Stimulated activated CD4-positive, alpha-beta T cell treated with anti-CD3 and anti-CD28 coated beads, TNF-alpha, amount 100 ng/mL, for 24 hours (primary cell): ENCODE data around the gene C20orf202.

Source experiments
- DNase-seq, 3 experiments: peaks; one replicate each; pipeline ENCODE4 v3.0.0-alpha.2; 2020; ENCODE audit warnings: low read depth in 3 of 3

Gene C20orf202

GRCh38 chr20:1202762-1203504 lies at the start of gene C20orf202:
Gene C20orf202, plus strand, starts transcription at chr20:1203454. Its CDS starts 132 bp downstream, at chr20:1203586.
- no peak for DNase-seq

GRCh38 chr20:1154226-1154625 lies 49.0 kb upstream of the C20orf202 start:
- no peak for DNase-seq

GRCh38 chr20:1154691-1155090 lies 48.6 kb upstream of the C20orf202 start:
- no peak for DNase-seq

GRCh38 chr20:1155342-1155741 lies 47.9 kb upstream of the C20orf202 start:
- DNase-seq = no peak

- no peak for DNase-seq
Measured at GRCh38 chr20:1160496-1160895, 42.8 kb upstream of the C20orf202 start.

- no peak for DNase-seq
Measured at GRCh38 chr20:1160991-1161390, 42.3 kb upstream of the C20orf202 start.

GRCh38 chr20:1163105-1163504 lies 40.1 kb upstream of the C20orf202 start:
- DNase-seq = no peak

- DNase-seq = no peak
Measured at GRCh38 chr20:1163653-1164052, 39.6 kb upstream of the C20orf202 start.

- DNase-seq = no peak
Measured at GRCh38 chr20:1164871-1165270, 38.4 kb upstream of the C20orf202 start.

- no peak for DNase-seq
Measured at GRCh38 chr20:1165521-1165920, 37.7 kb upstream of the C20orf202 start.

GRCh38 chr20:1165941-1166340 lies 37.3 kb upstream of the C20orf202 start:
- DNase-seq = no peak

- DNase-seq = no peak
Measured at GRCh38 chr20:1166948-1167720, 36.1 kb upstream of the C20orf202 start.

GRCh38 chr20:1169224-1169623 lies 34.0 kb upstream of the C20orf202 start:
- no peak for DNase-seq

- no peak for DNase-seq
Measured at GRCh38 chr20:1171461-1172093, 31.7 kb upstream of the C20orf202 start.

GRCh38 chr20:1173698-1174097 lies 29.6 kb upstream of the C20orf202 start:
- DNase-seq = no peak

GRCh38 chr20:1174787-1175186 lies 28.5 kb upstream of the C20orf202 start:
- no peak for DNase-seq

- no peak for DNase-seq
Measured at GRCh38 chr20:1177680-1178079, 25.6 kb upstream of the C20orf202 start.

GRCh38 chr20:1178103-1178502 lies 25.2 kb upstream of the C20orf202 start:
- DNase-seq = no peak

GRCh38 chr20:1178623-1179022 lies 24.6 kb upstream of the C20orf202 start:
- DNase-seq = no peak

- DNase-seq = no peak
Measured at GRCh38 chr20:1180949-1181348, 22.3 kb upstream of the C20orf202 start.

GRCh38 chr20:1182106-1182505 lies 21.1 kb upstream of the C20orf202 start:
- DNase-seq = no peak

- DNase-seq = no peak
Measured at GRCh38 chr20:1183153-1183552, 20.1 kb upstream of the C20orf202 start.

- no peak for DNase-seq
Measured at GRCh38 chr20:1184260-1184637, 19.0 kb upstream of the C20orf202 start.
